Retinal pigment epithelial cell (primary cell): Measurements from ENCODE around the gene TMEM222.
A peak's percentile ranks its signal among the peaks of the same experiment; 100 is the strongest.

Source experiments
- DNase-seq: peaks from one replicate; pipeline ENCODE4 v3.0.0-alpha.2; 2010; ENCODE audit warnings: low read depth
- H3K4me3 ChIP-seq: 2 replicates; pipeline ENCODE4 v1.5.1; 2011; ENCODE audit warnings: mild to moderate bottlenecking, low read length, control low read depth, moderate library complexity
- TF ChIP-seq, protein P1 (sequence below): conservative IDR thresholded peaks from 2 replicates; pipeline ENCODE4 v1.5.1; 2011; ENCODE audit warnings: low read depth, low read length, control low read depth, inconsistent platforms

The TMEM222 gene

DNA sequence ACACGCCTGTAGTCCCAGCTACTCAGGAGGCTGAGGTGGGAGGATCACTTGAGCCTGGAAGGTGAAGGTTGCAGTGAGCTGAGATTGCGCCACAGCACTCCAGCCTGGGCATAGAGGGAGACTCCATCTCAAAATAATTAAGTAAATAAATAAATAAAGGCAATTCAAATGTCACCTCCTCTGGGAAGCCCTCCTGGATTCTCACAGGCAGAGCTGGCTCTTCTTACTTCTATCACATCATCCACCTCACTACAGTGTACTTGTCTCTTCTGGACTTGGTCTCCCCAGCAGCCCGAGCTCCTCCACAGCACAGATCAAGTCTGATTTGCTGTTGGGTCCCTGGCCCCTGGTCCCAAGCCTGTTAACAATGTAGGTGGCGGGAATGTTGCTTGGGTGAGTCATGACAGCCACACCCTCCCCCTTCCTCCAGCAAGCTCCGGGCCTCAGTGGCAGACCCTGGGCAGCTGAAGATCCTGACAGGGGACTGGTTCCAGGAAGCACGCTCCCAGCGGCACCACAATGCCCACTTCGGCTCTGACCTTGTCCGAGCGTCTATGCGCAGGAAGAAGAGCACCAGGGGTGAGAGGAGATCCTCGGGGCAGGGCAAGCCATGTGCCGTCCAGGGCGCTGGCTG is 25.1 kb downstream of the TMEM222 start:
- DNase-seq, result no peak
- no peak overlapping the region for H3K4me3 ChIP-seq
- TF ChIP-seq, protein P1, sequence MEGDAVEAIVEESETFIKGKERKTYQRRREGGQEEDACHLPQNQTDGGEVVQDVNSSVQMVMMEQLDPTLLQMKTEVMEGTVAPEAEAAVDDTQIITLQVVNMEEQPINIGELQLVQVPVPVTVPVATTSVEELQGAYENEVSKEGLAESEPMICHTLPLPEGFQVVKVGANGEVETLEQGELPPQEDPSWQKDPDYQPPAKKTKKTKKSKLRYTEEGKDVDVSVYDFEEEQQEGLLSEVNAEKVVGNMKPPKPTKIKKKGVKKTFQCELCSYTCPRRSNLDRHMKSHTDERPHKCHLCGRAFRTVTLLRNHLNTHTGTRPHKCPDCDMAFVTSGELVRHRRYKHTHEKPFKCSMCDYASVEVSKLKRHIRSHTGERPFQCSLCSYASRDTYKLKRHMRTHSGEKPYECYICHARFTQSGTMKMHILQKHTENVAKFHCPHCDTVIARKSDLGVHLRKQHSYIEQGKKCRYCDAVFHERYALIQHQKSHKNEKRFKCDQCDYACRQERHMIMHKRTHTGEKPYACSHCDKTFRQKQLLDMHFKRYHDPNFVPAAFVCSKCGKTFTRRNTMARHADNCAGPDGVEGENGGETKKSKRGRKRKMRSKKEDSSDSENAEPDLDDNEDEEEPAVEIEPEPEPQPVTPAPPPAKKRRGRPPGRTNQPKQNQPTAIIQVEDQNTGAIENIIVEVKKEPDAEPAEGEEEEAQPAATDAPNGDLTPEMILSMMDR, result no peak

GRCh38 chr1:27348861-27349783 is 27.2 kb downstream of the TMEM222 start:
- no peak for DNase-seq
- TF ChIP-seq, protein P1, result no peak
- H3K4me3 ChIP-seq, result peak overlapping the region; percentile 41

DNA sequence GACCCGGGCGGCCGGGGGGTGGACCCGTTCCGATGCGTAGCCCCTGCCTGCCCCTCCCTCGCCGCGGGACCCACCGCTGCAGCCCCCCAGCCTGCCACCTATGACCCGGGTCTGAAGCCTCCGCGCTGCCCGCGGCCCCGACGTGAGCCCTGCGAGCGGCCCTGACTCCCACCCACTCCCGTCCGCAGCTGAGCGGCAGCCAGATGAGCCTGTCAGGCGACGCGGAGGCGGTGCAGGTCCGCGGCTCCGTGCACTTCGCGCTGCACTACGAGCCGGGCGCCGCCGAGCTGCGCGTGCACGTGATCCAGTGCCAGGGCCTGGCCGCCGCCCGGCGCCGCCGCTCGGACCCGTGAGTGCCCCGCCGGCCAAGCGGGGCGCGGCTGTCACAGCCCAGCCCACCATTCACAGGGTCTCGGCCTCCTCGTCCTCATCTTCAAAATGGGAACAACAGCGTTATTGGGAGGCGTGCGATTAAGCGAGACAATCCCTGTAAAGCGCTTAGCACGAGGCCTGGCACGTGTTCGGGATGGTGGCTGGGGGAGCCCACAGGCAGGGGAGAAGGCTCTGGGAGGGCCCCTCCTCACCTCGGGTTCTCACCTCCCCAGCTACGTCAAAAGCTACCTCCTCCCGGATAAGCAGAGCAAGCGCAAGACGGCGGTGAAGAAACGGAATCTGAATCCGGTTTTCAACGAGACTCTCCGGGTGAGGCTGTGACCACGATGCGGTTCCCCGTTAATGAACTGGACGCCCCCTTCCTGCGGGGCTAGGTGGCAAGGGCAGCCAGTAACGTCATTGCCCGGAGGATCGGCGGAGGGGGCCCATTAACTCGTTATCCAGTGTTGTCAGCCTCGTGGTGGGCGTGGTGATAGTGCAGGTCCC is 28.1 kb downstream of the TMEM222 start:
- TF ChIP-seq, protein P1, result no peak
- peak overlapping the region; percentile 41 for H3K4me3 ChIP-seq
- no peak for DNase-seq

DNA sequence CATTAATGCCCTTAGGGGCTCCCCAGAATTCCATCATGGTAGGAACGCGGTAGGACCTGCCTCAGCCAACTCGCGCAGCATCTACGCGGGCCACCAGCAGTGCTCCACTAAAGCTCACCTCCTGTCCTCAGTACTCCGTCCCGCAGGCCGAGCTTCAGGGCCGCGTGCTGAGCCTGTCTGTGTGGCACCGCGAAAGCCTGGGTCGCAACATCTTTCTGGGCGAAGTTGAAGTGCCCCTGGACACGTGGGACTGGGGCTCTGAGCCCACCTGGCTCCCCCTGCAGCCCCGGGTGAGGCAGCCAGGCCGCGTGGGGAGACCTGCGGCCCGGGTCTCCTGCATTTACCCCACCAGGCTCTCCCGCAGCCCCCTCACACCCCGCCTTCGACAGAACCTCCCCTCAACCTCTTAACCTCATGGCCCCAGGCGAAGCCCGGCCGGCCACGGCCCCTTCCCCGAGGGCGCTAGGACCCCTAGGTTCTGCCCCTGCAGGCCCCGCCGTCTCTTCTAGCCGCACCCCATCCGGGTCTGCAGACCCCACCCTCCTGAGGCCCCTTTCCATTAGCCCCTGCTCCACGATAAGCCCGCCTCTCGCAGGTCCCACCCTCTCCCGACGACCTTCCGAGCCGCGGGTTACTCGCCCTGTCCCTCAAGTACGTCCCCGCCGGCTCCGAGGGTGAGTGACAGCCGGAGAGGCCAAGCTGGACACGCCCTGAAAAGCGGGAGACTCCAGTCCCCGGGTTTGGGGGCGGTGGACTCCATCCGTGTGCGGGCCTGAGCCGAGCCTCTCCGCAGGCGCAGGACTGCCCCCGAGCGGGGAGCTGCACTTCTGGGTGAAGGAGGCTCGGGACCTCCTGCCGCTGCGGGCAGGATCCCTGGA is 28.9 kb downstream of the TMEM222 start:
- no peak for DNase-seq
- H3K4me3 ChIP-seq, result peak overlapping the region; percentile 23
- TF ChIP-seq, protein P1, result peak; percentile 28

GRCh38 chr1:27351541-27352107 is 29.7 kb downstream of the TMEM222 start:
- no peak for DNase-seq
- TF ChIP-seq, protein P1, result no peak
- H3K4me3 ChIP-seq, result peak overlapping the region; percentile 23

DNA sequence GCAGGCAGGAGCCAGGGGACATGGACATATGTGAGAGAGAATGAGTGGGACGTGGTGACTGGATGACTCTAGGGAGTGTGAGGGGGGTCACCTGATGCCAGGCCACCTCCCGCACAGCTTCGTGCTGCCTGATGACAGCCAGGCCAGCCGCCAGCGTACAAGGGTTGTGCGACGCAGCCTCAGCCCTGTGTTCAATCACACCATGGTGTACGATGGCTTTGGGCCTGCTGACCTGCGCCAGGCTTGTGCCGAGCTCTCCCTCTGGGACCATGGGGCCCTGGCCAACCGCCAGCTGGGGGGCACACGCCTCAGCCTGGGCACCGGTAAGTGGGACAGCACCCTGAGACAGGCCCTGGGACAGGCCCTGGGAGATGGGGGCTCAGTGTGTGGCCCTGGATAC is 31.2 kb downstream of the TMEM222 start:
- no peak for DNase-seq
- no peak overlapping the region for H3K4me3 ChIP-seq
- TF ChIP-seq, protein P1, result no peak
